Ramos (cell line): Measurements from ENCODE around the gene CUBN.

Experiments
- in situ Hi-C: fragments of 300-500 bp; cut with MboI; formaldehyde crosslinking; loops from one replicate; pipeline ENCODE4 v1.14.3; 2022; ENCODE audit warnings: low sequenced_read_pairs; ENCODE audit not compliant: unreplicated experiment

The CUBN gene

GRCh38 chr10:17112566-17112965 is 17.0 kb downstream of the CUBN start:
- in situ Hi-C loops = no loop called here

- in situ Hi-C loops = no loop called here
Observed at GRCh38 chr10:17109475-17110207, 20.0 kb downstream of the CUBN start.

GRCh38 chr10:17109046-17109445 is 20.6 kb downstream of the CUBN start:
- in situ Hi-C loops = no loop called here

- in situ Hi-C loops = no loop called here
Observed at GRCh38 chr10:17106991-17107390, 22.6 kb downstream of the CUBN start.

GRCh38 chr10:17101910-17102266 is 27.7 kb downstream of the CUBN start:
- in situ Hi-C loops = no loop called here

GRCh38 chr10:17101257-17101909 is 28.2 kb downstream of the CUBN start:
- in situ Hi-C loops = no loop called here

GRCh38 chr10:17100586-17100985 is 29.0 kb downstream of the CUBN start:
- in situ Hi-C loops = no loop called here

- in situ Hi-C loops = no loop called here
Observed at GRCh38 chr10:17098012-17098411, 31.6 kb downstream of the CUBN start.

- in situ Hi-C loops = no loop called here
Observed at GRCh38 chr10:17094844-17095243, 34.8 kb downstream of the CUBN start.

GRCh38 chr10:17092986-17093803 is 36.4 kb downstream of the CUBN start:
- in situ Hi-C loops = no loop called here

- in situ Hi-C loops = no loop called here
Observed at GRCh38 chr10:17092216-17092944, 37.2 kb downstream of the CUBN start.

GRCh38 chr10:17088118-17088806 is 41.3 kb downstream of the CUBN start:
- in situ Hi-C loops = no loop called here

GRCh38 chr10:17086865-17087367 is 42.7 kb downstream of the CUBN start:
- in situ Hi-C loops = no loop called here

GRCh38 chr10:17085011-17085725 is 44.4 kb downstream of the CUBN start:
- in situ Hi-C loops = no loop called here

GRCh38 chr10:17084258-17084657 is 45.4 kb downstream of the CUBN start:
- in situ Hi-C loops = no loop called here

- in situ Hi-C loops = no loop called here
Observed at GRCh38 chr10:17081431-17081830, 48.2 kb downstream of the CUBN start.

- in situ Hi-C loops = no loop called here
Observed at GRCh38 chr10:17077890-17078289, 51.7 kb downstream of the CUBN start.

- in situ Hi-C loops = no loop called here
Observed at GRCh38 chr10:17077346-17077781, 52.2 kb downstream of the CUBN start.
